ENCODE measurements around the gene OGFOD3. TPM values are rescaled to one million over a fixed set of nuclear protein-coding genes. Genes with fewer than 3 reads are reported as not detected.

Gene OGFOD3
- total RNA-seq, 4 donors from 2014 or later = 12.4 to 30.1 (median 24.0) TPM

GRCh38 chr17:82386255-82386831 is 32.0 kb downstream of the OGFOD3 start:
- Histone ChIP-seq H3K36me3 (no peaks in the 10 kb centered on the region), H3K27ac (no peak overlapping the region), H3K4me1 (peaks cover 0 to 13% (median 0%) of the 10 kb centered on the region in 4 donors), H3K9me3 (no peaks in the 10 kb centered on the region), H3K4me3 (no peak overlapping the region), H3K27me3 (no peaks in the 10 kb centered on the region)
- DNase-seq = no peak
- TF ChIP-seq CTCF (IDR thresholded peaks at IDR 0.05) = no peak
- no peak for TF ChIP-seq POLR2A (IDR thresholded peaks at IDR 0.05)

GRCh38 chr17:82385559-82386254 is 32.7 kb downstream of the OGFOD3 start:
- no peaks in the 10 kb centered on the region for H3K27me3 ChIP-seq
- TF ChIP-seq CTCF (IDR thresholded peaks at IDR 0.05) = no peak
- TF ChIP-seq POLR2A (IDR thresholded peaks at IDR 0.05) = no peak
- no peak for DNase-seq
- H3K27ac ChIP-seq = peak overlapping the region in 1 of 4 donors; percentile 9
- H3K4me3 ChIP-seq = no peak overlapping the region
- no peaks in the 10 kb centered on the region for H3K9me3 ChIP-seq
- peaks cover 0 to 13% (median 0%) of the 10 kb centered on the region in 4 donors for H3K4me1 ChIP-seq
- H3K36me3 ChIP-seq = no peaks in the 10 kb centered on the region

- peaks cover 0 to 13% (median 0%) of the 10 kb centered on the region in 4 donors for H3K4me1 ChIP-seq
- no peak for DNase-seq
- H3K36me3 ChIP-seq = no peaks in the 10 kb centered on the region
- H3K4me3 ChIP-seq = no peak overlapping the region
- TF ChIP-seq POLR2A (IDR thresholded peaks at IDR 0.05) = no peak
- TF ChIP-seq CTCF (IDR thresholded peaks at IDR 0.05) = peak in 2 of 6 experiments; percentile 49 to 54
- no peaks in the 10 kb centered on the region for H3K27me3 ChIP-seq
- no peaks in the 10 kb centered on the region for H3K9me3 ChIP-seq
- peak overlapping the region in 1 of 4 donors; percentile 9 for H3K27ac ChIP-seq
These were observed 33.5 kb downstream of the OGFOD3 start for GRCh38 chr17:82384730-82385481.

GRCh38 chr17:82384051-82384729 is 34.2 kb downstream of the OGFOD3 start:
- DNase-seq = no peak
- TF ChIP-seq POLR2A (IDR thresholded peaks at IDR 0.05) (no peak), CTCF (IDR thresholded peaks at IDR 0.05) (no peak)
- peaks cover 0 to 13% (median 0%) of the 10 kb centered on the region in 4 donors for H3K4me1 ChIP-seq
- no peaks in the 10 kb centered on the region for H3K27me3 ChIP-seq
- H3K36me3 ChIP-seq = no peaks in the 10 kb centered on the region
- H3K4me3 ChIP-seq = no peak overlapping the region
- no peak overlapping the region for H3K27ac ChIP-seq
- no peaks in the 10 kb centered on the region for H3K9me3 ChIP-seq

GRCh38 chr17:82383411-82383810 is 35.0 kb downstream of the OGFOD3 start:
- DNase-seq = no peak
- Histone ChIP-seq H3K4me3 (no peak overlapping the region), H3K36me3 (no peaks in the 10 kb centered on the region), H3K9me3 (no peaks in the 10 kb centered on the region), H3K27me3 (no peaks in the 10 kb centered on the region), H3K27ac (no peak overlapping the region), H3K4me1 (peaks cover 0 to 13% (median 0%) of the 10 kb centered on the region in 4 donors)
- no peak for TF ChIP-seq POLR2A (IDR thresholded peaks at IDR 0.05)
- TF ChIP-seq CTCF (IDR thresholded peaks at IDR 0.05) = no peak

All from Peyer's patch (tissue), 4 donors.